ENCODE data around the gene GALNT14.
"Not testable (repeated sequence)": the region's sequence is repeated elsewhere in the genome, so short reads cannot be mapped to it uniquely, and the experiment has no call there.

Gene GALNT14

DNA sequence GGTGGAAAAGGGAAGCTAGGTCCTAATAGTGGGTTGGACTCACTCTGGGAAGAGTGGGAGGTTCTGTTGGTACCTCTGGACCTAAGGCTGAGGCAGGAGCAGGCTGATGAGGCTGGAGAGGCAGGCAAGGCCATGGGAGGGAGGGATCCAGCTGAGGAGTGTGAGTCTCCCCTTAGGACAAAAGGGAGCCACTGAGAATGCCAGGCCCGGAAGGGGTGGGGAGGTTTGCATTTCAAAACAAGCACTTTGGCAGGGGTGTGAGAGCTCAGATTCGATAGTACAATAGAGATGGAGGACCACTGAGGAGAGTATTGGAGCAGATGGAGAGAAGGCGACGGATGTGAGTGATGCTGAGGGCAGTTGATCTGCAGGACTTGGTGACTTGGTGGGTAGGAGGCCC is 198.9 kb downstream of the GALNT14 start:
- no peak for DNase-seq (ENCODE audit: low spot score)

DNA sequence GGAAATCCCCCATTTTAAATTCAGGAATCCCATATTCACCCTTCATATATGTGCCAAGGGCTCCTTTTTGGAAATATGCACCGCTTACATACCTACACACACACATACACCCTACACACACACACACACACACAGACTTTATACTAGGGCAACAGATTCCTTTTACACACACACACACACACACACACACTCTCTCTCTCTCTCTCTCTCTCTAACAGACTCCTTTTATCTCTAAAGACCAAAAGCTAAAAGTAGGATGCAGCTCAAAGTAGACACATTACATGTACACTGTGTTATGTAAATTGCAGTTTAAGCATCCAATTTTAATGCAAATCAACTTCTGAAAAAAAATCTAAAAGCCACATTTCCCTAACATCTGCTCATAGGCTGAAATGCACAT is 200.0 kb downstream of the GALNT14 start:
- DNase-seq (ENCODE audit: low spot score) = no peak

DNA sequence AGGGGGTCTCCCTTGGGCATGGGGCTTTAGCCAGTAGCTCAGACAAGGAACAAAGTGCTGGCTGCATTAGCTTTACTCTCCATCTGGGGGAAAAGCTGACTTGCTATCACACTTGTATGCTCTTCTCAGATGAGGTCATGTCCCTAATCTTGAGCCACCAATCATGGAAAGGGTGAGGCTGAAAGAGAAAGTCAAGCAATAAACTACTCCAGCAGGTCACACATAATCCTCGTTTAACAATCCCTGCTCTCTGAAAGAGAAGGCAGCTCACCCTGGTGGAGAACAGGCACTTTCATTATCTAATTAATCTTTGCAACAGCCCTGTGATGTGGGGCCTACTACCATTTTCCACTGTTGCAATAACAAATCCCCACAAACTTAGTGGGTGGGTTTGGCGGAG is 201.3 kb downstream of the GALNT14 start:
- no peak for DNase-seq (ENCODE audit: low spot score)

DNA sequence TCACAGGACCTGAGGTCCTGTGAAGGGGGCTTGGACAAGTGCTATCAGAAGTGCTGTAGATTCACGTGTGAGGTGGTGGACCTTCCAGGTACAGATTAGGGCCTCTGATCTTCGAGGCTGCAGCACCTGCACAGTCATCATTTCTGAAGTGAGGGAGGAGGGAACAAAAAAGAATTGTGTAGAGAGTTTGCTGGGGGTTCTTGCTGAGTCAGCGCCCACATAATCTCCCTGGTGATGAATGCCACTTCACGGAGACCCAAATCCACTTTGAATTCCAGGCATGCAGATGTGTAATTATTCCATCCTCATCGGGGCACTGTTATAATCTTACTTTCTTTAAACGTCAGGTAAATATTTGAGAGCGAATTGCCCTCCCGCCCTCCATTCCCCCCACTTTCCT is 202.4 kb downstream of the GALNT14 start:
- DNase-seq (ENCODE audit: low spot score) = no peak

DNA sequence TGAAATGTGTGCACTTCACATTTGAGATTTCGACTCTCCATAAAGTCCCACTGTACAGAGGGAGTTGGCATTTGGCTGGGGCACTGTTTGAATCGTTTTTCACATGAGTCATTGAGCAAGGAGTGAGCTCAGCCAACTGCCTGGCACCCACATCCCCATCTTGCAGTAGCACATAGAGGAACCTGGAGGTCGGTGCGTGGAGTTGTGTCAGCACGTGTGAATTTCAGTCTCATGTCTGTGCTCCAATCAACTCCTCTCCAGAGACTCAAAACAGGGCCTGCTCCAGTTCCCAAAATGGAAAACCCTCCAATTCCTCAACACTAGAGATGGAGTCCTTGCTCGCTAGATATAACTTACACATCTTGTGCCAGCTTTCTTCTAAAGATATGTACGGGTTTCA is 204.2 kb downstream of the GALNT14 start:
- DNase-seq (ENCODE audit: low spot score) = no peak

DNA sequence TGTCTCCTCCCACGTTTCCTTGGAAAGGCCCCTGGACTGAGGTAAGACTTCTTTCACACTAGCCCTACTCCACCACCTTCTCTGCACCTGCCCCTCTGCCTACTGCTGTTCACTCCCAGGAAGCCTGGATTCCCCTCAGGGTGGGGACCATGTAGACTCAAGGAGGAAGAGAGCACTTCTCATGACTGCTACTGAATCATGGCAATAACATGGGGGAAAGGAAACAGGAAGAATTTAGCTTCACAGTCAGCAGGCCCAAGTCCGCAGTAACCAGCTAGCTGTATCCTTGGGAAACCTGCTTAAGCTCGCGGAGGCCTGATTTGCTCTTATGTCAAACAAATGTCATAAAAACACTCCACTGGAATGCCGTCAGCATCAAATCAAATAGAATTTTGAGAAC is 204.7 kb downstream of the GALNT14 start:
- no peak for DNase-seq (ENCODE audit: low spot score)

DNA sequence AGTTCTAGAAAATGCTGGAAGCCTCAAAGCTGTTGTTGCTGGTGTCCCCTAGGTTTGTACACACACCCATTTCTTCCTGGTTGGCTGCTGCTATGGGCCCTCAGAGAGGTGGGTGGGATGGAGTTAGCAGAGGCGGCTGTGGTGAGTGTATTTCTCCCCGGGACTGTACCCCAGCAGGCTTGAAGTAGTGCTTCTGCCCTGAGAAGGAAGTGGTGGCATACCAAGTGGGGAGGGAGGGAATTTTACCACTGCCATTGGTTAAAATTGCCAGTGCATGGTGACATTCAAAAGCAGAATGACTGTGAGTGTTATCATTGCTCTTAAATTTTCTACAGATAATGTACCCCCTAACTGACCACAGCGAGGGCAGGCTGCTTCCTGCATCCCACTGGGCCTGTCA is 205.4 kb downstream of the GALNT14 start:
- no peak for DNase-seq (ENCODE audit: low spot score)

DNA sequence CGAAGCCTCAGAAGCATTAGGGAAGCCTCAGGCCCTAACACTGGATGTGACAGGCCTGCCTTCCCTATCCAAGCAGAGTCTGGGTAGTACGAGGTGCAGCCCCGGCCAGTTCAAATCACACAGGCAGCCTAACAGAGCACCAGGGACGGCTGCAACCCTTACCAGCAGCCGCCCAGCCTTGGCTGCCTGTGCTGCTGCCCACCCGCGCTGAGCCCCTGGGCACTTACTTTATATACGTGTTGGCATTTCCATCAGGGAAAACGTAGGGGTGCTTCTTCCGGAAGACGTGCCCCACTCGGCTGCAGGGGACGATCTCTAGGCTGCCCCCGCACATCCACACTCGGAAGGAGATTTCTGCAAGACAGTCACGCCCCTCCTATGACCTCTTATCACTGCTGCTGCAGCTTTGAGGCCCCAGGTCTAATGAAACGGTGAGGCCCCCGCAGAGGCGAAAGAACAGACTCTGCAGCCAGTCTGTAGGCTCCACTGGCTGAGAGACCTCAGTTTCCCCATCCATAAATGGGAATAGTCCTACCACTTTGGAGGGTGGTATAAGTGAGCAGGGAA is 206.3 kb downstream of the GALNT14 start:
- DNase-seq (ENCODE audit: low spot score) = no peak

DNA sequence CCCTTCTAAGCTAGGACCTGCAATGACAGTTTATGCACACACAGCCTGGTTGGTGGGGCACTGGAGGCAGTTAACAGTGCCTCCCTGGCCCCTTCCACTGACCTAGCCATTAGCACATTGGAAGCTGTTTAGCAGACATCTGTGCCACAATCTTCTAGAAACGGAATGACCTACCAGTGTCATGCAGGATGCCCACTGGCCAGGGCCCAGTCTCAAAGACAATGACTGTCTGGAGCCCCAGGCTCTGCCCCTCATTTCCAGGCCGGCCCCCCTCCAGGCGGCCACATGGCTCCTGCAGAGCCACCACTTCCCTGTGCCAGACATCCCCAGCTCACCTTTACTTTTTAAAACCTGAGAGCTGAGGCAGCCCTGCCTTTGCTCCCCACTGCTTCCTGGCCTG is 207.5 kb downstream of the GALNT14 start:
- no peak for DNase-seq (ENCODE audit: low spot score)

DNA sequence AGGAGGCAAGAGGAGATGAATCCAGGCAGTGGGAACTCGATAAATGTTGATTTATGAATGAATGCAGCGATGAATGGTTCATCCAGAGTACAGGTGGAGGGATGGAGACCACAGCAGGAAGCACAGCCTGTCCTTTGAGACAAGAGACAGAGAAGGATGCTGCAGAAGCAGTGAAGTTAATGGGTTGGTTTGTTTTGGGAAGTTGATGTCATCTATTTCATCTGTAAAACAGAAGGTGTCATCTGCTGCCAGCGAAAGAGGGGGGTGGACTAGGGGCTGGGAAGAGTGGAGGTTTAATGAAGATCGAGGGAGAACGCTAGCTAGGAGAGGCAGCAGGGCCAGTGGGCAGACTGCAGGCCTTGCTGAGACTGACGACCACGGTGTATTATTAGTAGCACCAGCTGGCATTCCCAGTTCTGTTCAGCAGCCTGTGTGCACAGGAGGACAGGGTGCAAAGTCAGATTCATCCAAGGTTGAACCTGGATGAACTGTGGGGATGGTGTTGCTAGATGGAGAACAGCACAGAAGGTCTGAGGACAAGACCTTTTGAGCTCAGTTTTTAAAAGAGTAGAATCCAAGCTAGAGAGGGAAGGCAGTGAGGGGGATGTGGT is 210.7 kb downstream of the GALNT14 start:
- DNase-seq (ENCODE audit: low spot score) = no peak

DNA sequence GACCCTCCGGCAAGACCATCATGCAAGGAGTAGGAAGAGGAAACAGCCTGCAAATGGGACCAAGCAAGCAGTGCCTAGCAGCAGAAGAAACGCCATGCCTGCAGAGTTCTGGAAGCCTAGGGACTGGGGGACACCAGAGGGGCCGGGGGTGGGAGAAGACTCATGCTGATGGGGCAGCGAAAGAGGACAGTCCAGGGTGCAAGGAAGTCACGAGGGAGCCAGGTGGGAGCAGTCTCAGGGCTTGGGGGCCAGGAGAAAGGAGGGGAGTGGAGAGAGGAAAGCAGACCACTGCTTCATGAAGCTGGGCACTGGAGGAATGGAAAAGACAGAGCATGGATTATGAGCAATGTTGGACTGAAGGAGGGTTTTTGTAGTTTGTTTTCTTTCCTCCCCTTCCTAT is 211.6 kb downstream of the GALNT14 start:
- no peak for DNase-seq (ENCODE audit: low spot score)

DNA sequence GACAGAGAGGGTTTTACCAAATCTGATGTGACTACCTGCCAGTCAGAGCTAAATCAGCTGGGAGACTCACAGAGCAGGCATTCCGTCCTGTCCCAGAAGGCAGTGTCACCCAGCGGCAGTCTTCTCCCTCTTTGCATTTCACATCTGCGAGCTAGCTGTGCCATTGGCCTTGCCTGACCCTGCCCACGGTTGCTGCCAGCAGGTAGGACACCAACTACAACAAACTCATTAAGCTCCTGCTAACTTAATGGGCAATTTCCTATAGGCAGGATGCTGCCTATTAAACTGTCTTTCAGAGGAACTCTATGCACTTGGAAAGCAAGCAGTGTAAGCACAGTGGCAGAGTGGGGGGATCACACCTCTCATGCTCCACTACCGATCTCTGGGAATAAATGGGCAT is 214.6 kb downstream of the GALNT14 start:
- DNase-seq (ENCODE audit: low spot score) = no peak

DNA sequence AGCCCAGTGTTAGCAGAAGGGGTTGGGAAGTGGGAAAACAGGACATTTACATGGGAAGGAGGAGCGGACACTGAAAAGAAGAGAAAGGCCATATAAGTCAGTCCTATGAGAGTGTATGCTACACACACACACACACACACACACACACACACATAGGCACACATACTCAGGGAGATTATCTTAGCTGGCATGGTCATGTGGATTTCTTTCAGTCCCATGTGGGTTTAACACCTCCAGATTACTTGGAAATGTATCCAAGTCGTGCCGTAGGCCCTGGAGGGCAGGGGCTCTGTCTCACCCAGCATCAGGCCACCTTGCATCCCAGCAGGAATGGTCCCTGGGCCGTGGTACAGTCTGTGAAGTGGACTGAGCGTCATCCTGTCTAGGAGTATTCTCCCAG is 217.7 kb downstream of the GALNT14 start:
- DNase-seq (ENCODE audit: low spot score) = no peak

DNA sequence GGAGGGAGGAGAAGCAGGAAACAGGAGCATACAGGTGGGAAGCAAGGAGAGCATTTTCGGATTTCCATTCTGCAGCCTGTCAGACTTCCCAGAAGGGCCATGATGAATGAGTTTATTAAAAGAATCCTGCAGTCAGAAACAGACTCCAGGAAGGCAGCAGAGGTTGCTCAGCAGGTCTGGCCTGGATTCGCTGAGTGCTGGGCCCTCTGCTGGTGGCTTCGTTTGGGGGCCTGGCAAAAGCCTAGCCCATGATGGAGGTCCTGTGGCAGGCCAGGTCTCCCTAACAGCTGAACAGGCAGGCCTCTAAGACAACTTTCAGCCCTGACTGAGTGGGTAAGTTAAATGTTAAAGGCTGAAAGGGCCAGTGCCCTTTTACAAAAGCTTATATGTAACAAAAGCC is 222.8 kb downstream of the GALNT14 start:
- no peak for DNase-seq (ENCODE audit: low spot score)

DNA sequence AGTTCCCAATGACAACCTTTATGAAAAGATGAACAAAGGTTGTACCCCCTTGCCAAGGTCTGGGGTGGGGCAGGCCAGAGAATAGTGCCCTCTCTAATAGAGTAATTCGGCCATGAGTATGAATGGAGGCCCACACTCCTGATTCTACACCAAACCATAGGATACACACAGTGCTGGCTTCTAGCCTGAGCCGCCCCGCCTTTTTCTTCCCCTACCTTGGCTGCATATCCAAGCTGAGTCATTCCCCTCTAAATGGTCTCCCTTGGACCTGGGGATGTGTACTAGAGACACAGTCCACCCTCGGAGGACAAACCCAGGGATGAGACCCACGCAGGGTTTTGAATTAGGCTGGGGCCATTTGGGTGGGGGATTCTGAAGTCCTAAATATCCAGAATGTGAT is 223.8 kb downstream of the GALNT14 start:
- no peak for DNase-seq (ENCODE audit: low spot score)

DNA sequence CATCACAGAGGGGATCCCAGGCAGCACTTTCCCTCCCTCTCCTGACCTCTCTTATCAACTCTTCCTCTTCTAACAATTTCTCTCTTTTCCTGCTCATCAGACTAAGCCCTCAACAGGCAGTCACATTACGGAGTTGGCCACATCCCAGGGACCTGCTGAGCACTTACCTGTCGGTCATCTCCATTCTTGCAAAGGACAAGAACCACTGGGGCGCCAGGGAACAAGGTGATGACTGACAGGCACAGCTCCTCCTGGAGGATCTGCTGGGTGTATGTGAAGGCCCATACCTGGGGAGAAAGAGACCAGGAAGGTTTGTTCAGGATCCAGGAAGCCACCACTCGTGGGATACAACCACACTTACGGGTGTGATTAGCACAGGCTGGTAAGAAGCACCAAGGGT is 226.2 kb downstream of the GALNT14 start:
- no peak for DNase-seq (ENCODE audit: low spot score)

DNA sequence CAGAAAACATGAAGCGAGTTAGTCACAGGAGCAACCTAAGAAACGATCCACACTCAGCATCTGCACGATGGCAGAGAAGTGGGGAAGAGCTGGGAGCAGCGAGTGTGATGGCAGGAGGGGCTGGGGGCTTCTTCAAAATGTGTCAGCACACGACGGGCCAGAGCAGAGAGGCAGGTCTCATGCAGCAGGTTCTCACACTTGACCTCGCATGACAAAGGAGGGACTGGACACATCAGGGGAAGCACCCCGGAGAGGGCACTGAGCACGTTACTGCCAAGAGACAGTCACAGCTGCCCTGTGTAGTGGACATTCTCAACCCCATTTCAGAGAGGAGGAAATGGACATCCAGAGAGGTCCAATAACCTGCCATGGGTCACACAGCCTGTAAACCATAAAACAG is 226.9 kb downstream of the GALNT14 start:
- no peak for DNase-seq (ENCODE audit: low spot score)

DNA sequence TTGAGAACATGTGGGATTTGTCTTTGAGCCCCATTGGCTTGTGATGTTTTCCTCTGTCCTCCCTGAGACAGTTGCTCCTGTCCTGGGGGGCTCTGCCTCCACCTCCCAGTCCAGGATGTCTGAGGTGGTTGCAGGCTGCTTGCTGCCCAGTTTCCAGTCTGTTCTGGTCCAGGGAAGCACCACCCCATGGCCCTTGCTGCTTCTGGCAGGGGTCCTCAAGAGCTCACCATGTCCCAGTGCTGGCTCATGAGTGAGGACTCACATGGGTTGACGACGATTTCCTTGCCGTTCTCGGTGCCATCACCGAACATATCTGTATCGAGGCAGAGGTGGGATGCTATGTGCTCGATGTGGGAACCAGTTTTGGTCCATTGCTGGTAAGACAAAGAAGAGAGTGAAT is 227.6 kb downstream of the GALNT14 start:
- no peak for DNase-seq (ENCODE audit: low spot score)

DNA sequence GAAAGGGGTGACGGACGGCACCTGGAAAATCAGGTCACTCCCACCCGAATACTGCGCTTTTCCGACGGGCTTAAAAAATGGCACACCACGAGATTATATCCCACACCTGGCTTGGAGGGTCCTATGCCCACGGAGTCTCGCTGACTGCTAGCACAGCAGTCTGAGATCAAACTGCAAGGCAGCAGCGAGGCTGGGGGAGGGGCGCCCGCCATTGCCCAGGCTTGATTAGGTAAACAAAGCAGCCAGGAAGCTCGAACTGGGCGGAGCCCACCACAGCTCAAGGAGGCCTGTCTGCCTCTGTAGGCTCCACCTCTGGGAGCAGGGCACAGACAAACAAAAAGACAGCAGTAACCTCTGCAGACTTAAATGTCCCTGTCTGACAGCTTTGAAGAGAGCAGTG is 233.8 kb downstream of the GALNT14 start:
- DNase-seq (ENCODE audit: low spot score) = not testable (repeated sequence)

DNA sequence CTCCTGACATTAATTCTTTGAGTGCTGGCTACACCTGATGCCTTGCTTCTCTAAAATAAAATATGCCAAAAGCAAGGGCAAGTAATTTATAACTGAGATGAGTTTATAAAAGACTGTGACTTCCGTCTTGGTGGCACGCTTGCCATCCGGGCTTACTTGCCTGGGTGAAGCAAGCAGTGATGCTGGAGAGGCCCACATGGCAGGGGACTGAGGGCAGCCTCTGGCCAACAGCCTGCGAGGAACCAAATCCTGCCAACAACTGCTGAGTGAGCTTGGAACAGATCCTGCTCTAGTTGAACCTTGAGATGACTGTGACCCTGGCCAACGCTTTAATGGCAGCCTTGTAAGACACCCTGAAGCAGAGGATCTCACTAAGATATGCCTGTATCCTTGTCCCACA is 234.9 kb downstream of the GALNT14 start:
- DNase-seq (ENCODE audit: low spot score) = no peak

DNA sequence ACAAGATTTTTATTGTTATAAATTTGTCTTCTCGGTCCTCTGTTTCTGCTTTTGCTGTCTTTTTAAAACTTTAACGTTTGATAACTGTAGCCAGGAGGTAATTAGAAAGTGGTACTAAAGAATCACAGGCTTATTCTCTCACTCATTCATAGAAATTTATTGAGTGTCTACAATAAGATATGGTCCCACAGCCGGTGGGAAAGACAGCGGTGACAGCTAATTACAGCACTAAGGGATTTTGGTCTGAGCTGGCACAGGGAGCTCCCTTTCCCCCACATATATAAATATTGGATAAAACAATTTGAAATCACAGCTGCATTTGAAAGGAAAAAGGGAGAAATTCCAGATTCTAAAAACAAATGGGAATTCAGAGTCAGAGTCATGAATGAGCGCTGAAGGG is 237.9 kb downstream of the GALNT14 start:
- no peak for DNase-seq (ENCODE audit: low spot score)

DNA sequence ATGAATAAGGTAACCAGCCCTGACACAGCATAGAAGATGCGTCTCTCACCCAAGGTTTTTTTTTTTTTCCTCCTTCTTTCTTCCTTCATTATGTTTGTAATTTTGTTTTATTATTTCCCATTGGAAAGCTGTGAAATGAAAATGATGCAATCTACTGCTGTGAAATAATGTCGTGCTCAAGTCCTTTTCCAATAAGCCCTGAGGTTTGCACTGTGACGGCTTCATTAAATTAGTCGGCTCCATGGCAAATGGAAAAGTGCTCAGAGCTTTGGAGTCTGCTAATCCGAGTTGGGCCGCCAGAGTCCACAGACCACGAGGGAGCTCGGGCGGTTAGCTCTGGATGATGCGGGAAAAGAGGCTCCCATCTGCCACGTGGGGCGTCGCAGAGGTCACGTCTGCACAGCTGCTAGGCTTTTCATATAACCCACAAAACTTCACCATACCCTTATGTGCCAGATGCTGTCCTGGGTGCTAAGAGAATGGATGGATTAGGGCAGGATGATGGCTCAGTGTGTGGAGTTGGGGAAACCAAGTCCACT is 238.7 kb downstream of the GALNT14 start:
- no peak for DNase-seq (ENCODE audit: low spot score)

DNA sequence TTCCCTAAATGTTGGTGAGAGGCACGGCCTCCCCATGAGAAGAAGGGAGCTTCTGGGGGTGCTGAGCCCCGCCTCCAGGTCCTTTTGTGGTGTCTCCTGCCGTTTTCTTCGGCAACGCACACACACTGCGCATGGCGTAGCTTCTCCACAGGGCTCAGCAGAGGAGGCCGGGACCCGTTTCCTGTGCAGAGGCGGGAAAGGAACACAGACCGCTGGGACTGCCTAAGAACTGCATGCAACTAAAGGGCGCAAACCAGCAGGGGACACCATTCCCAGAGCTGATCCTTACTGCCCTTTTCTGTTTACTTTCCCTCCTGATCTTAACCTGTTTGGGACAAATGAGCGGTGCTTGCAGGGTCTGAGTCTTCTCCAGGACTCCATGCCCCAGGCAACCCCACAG is 240.7 kb downstream of the GALNT14 start:
- DNase-seq (ENCODE audit: low spot score) = no peak

DNA sequence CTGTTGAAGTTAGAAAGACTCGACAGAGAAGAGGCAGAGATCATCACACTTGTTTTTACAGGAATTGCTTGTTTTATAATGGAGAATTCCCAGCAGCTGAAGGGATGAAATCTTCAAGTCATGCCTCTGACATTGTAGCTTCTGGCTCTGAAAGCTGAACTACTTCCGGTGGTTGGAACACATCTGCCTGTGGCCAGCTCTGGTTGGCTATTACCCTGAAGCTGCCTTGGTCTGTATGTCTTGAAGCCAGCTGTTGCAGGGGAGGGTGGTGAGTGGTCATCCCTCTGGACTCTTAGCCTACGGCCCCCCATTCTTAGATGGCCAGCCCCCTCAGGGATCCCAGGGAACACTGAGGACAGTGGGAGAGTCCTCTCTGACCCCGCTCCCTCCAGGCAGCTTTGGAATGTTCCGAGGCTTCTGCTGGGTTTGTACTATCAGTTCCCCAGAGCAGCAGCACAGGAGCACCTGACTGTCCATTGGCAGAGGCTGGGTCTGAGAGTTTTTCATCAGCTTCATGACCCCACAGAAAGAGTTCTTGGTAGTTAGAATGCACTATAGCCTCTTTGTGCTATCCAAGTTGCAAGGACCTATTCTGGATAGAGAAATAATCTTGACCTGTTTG is 243.6 kb downstream of the GALNT14 start:
- DNase-seq (ENCODE audit: low spot score) = no peak

All from CD4-positive, alpha-beta T cell treated with Interleukin-6 at 100 ng/mL for 8 hours (primary cell).